ENCODE results near the gene EFHC1.

GRCh38 chr6:52497652-52498408 is 77.7 kb downstream of the EFHC1 start:
- TF ChIP-seq AFF4 (CRISPR knock-in tag; IDR thresholded peaks at IDR 0.05) (no peak), RELA (CRISPR knock-in tag; IDR thresholded peaks at IDR 0.05) (no peak), ZNF333 (CRISPR knock-in tag; IDR thresholded peaks at IDR 0.05; ENCODE audit: borderline replicate concordance) (no peak)
